Activated B cell treated with CpG ODN at 0.5 μM for 24 hours (primary cell): ENCODE measurements around the gene ZCWPW2. TPM values are rescaled to one million over a fixed set of nuclear protein-coding genes. Genes with fewer than 3 reads are reported as not detected.

Source experiments
- ATAC-seq: fragments of 200-7000 bp; cut with Tn5 transposase; one replicate; pipeline ENCODE4 v1.10.0; 2021; ENCODE audit warnings: low read depth, mild to moderate bottlenecking, moderate library complexity
- CTCF ChIA-PET: fragments of 350-600 bp; sonication (Branson Sonifier 250); formaldehyde crosslinking; loops from one replicate; lab custom pipeline; 2021; ENCODE audit warnings: antibody characterized with exemption; lab: Charles Lee
- POLR2A ChIA-PET: fragments of 350-600 bp; sonication (Branson Sonifier 250); formaldehyde crosslinking; loops from one replicate; lab custom pipeline; 2021; ENCODE audit warnings: antibody characterized with exemption; lab: Charles Lee
- DNase-seq: peaks from one replicate; pipeline ENCODE4 v3.0.0; 2022
- H3K27ac Mint-ChIP-seq: one replicate; pipeline ENCODE4 v1.8.0; 2020; ENCODE audit warnings: mixed read lengths
- H3K27me3 Mint-ChIP-seq: one replicate; pipeline ENCODE4 v1.8.0; 2021; ENCODE audit warnings: mixed read lengths
- H3K36me3 Mint-ChIP-seq: one replicate; pipeline ENCODE4 v1.8.0; 2021; ENCODE audit warnings: low read depth, mixed read lengths
- H3K4me1 Mint-ChIP-seq: one replicate; pipeline ENCODE4 v1.8.0; 2021; ENCODE audit warnings: mixed read lengths
- H3K4me3 Mint-ChIP-seq: one replicate; pipeline ENCODE4 v1.8.0; 2020; ENCODE audit warnings: mild to moderate bottlenecking, mixed read lengths
- H3K9me3 Mint-ChIP-seq: one replicate; pipeline ENCODE4 v1.8.0; 2020; ENCODE audit warnings: mixed read lengths
- intact Hi-C: fragments of 100-400 bp; cut with micrococcal nuclease; formaldehyde crosslinking; loops from one replicate; pipeline ENCODE4 v1.15.1; 2024
- total RNA-seq: library from RNA; stranded (reverse); gene quantifications from 2 replicates; pipeline ENCODE4 v1.2.3, GENCODE V29; 2022
- TF ChIP-seq, protein P1 (sequence below): fragments of 200-600 bp; IDR thresholded peaks from one replicate; pipeline ENCODE4 v1.8.0; 2022; ENCODE audit warnings: antibody characterized with exemption, mild to moderate bottlenecking

ZCWPW2 gene
- total RNA-seq, 1 donor from 2014 or later, result not detected

DNA sequence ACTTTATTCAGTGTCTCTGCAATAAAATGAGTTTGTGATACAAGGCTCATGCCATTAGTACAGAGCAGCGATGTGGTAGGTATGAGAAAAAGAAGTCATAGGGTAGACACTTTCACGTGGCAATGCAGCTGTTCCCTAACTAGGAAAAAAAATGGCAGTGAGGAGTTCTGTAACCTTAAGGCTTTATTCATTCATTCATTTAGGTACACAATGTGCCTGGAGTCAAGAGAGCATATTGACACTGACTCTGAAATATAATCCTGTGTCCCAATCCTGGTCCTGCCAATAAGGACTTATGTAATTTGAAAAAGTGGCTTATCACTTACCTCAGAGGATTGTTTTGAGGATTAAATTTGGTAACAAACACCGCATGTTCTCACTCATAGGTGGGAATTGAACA, 173.1 kb downstream of the ZCWPW2 start:
- ATAC-seq, result no peak
- ChIA-PET CTCF (no interaction called here), POLR2A (no interaction called here)
- Mint-ChIP-seq H3K27ac (no peak overlapping the region), H3K36me3 (no peaks in the 10 kb centered on the region), H3K27me3 (no peaks in the 10 kb centered on the region), H3K9me3 (peaks cover 2% of the 10 kb centered on the region), H3K4me3 (no peak overlapping the region), H3K4me1 (no peaks in the 10 kb centered on the region)
- TF ChIP-seq, protein P1, sequence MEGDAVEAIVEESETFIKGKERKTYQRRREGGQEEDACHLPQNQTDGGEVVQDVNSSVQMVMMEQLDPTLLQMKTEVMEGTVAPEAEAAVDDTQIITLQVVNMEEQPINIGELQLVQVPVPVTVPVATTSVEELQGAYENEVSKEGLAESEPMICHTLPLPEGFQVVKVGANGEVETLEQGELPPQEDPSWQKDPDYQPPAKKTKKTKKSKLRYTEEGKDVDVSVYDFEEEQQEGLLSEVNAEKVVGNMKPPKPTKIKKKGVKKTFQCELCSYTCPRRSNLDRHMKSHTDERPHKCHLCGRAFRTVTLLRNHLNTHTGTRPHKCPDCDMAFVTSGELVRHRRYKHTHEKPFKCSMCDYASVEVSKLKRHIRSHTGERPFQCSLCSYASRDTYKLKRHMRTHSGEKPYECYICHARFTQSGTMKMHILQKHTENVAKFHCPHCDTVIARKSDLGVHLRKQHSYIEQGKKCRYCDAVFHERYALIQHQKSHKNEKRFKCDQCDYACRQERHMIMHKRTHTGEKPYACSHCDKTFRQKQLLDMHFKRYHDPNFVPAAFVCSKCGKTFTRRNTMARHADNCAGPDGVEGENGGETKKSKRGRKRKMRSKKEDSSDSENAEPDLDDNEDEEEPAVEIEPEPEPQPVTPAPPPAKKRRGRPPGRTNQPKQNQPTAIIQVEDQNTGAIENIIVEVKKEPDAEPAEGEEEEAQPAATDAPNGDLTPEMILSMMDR, result no peak
- DNase-seq, result no peak
- intact Hi-C loops, result no loop called here

DNA sequence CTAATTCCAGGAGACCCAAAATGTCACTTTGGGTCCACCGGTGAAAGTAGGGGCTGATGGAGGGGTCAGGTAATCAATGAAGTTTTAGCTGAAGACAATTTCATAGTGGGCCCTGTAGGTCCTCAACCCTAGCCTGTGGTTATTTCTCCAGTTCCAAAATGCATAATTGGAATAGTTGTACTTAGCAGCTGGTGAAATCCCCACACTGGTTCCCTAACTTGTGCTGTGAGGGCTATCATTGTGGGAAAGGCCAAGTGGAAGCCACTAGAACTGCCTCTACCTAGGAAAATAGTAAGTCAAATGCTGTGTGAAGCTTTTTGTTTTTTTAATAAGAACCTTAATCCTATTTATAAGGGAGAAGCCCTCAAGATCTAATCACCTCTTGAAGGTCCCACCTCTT, 193.8 kb downstream of the ZCWPW2 start:
- intact Hi-C loops, result no loop called here
- ChIA-PET POLR2A (no interaction called here), CTCF (no interaction called here)
- no peak overlapping the region for H3K4me3 Mint-ChIP-seq
- no peak overlapping the region for H3K27ac Mint-ChIP-seq
- no peaks in the 10 kb centered on the region for H3K27me3 Mint-ChIP-seq
- no peaks in the 10 kb centered on the region for H3K36me3 Mint-ChIP-seq
- H3K9me3 Mint-ChIP-seq, result peaks cover 12% of the 10 kb centered on the region
- ATAC-seq (no peak), DNase-seq (no peak)
- TF ChIP-seq, protein P1, result no peak
- no peaks in the 10 kb centered on the region for H3K4me1 Mint-ChIP-seq

- no peak for ATAC-seq
- H3K36me3 Mint-ChIP-seq, result no peaks in the 10 kb centered on the region
- TF ChIP-seq, protein P1, result no peak
- intact Hi-C loops, result no loop called here
- H3K9me3 Mint-ChIP-seq, result peaks cover 12% of the 10 kb centered on the region
- H3K27ac Mint-ChIP-seq, result no peak overlapping the region
- no peak overlapping the region for H3K4me3 Mint-ChIP-seq
- POLR2A ChIA-PET, result no interaction called here
- no peak for DNase-seq
- no peaks in the 10 kb centered on the region for H3K4me1 Mint-ChIP-seq
- CTCF ChIA-PET, result no interaction called here
- H3K27me3 Mint-ChIP-seq, result no peaks in the 10 kb centered on the region
These were observed 195.7 kb downstream of the ZCWPW2 start for GRCh38 chr3:28544236-28544635.

DNA sequence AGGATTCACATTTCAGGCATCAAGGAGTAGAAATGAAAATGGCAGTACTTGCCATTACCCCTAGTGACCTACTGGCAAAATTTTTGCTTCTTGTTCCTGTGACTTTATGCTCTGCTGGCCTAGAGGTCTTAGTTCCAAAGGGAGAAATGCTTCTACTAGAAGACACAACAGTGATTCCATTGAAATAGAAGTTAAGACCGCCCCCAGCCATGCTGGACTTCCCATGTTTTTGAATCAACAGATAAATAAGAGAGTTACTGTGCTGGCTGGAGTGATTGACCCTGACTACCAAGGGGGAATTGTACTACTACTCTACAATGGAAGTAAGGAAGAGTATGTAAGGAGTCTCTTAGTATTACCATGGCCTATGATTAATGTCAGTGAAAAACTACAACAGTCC, 196.3 kb downstream of the ZCWPW2 start:
- Mint-ChIP-seq H3K4me1 (no peaks in the 10 kb centered on the region), H3K27ac (no peak overlapping the region), H3K36me3 (no peaks in the 10 kb centered on the region), H3K9me3 (peaks cover 12% of the 10 kb centered on the region), H3K27me3 (no peaks in the 10 kb centered on the region), H3K4me3 (no peak overlapping the region)
- ATAC-seq (no peak), DNase-seq (no peak)
- ChIA-PET POLR2A (no interaction called here), CTCF (no interaction called here)
- intact Hi-C loops, result no loop called here
- TF ChIP-seq, protein P1, result no peak

DNA sequence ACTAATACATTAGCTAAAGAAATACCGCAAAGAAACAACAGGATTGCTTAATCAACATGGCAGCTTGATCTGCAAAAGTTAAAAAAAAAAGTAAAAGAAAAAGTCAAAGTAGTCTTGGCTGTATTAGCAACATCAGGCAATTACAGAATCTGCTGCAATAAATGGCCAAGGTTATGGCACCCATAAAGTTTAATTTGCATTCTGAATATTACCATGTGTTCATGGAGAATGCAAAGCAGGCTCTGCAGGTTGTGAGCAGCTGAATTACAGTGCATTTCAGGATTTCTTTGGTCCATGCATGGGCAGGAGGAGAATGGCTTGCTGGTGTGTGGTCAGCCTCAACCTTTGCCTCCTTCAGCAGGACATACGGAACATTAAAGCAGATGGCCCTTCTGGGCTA, 199.2 kb downstream of the ZCWPW2 start:
- DNase-seq (no peak), ATAC-seq (no peak)
- Mint-ChIP-seq H3K4me1 (no peaks in the 10 kb centered on the region), H3K27ac (no peak overlapping the region), H3K27me3 (no peaks in the 10 kb centered on the region), H3K9me3 (peaks cover 1% of the 10 kb centered on the region), H3K4me3 (no peak overlapping the region), H3K36me3 (no peaks in the 10 kb centered on the region)
- intact Hi-C loops, result no loop called here
- TF ChIP-seq, protein P1, result no peak
- ChIA-PET POLR2A (no interaction called here), CTCF (no interaction called here)
